ENCODE data around the gene SLC35F1. TPM values are rescaled to one million over a fixed set of nuclear protein-coding genes. Genes with fewer than 3 reads are reported as not detected.

The SLC35F1 gene
- total RNA-seq, 1 donor from 2014 or later, result 4.5 TPM

- no peak for TF ChIP-seq CTCF (IDR thresholded peaks at IDR 0.05; ENCODE audit: unreplicated experiment)
- Mint-ChIP-seq H3K9me3 (ENCODE audit: low read depth) (no peaks in the 10 kb centered on the region), H3K27ac (no peak overlapping the region), H3K4me3 (ENCODE audit: low read depth) (no peak overlapping the region), H3K27me3 (no peaks in the 10 kb centered on the region), H3K4me1 (ENCODE audit: low read depth) (no peaks in the 10 kb centered on the region), H3K36me3 (ENCODE audit: insufficient read depth) (no peaks in the 10 kb centered on the region)
- DNase-seq (ENCODE audit: low spot score, unreplicated experiment), result no peak
These were observed 79.3 kb downstream of the SLC35F1 start for GRCh38 chr6:117986396-117986795.

DNA sequence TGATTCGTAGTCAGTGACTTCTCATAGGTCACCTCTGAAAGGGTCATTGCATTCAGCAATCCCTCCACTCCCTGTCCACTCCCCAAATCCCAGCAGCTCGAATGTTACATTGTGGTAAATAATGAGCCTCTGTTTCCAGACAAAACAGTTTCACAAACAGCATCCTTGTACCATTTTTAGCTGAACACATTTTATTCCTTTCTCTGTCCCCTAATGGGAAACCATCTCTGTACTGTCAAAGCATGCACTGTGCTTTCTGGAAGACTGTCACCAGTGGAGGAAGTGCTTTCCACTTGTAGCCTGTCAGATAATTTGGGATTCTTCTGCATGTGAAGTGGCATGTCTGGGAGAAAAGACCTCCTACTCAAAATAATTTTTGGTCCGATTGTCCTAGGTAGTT lies 82.0 kb downstream of the SLC35F1 start:
- no peaks in the 10 kb centered on the region for H3K4me1 Mint-ChIP-seq (ENCODE audit: low read depth)
- H3K27me3 Mint-ChIP-seq, result no peaks in the 10 kb centered on the region
- no peaks in the 10 kb centered on the region for H3K9me3 Mint-ChIP-seq (ENCODE audit: low read depth)
- no peak overlapping the region for H3K27ac Mint-ChIP-seq
- no peak for DNase-seq (ENCODE audit: low spot score, unreplicated experiment)
- no peak for TF ChIP-seq CTCF (IDR thresholded peaks at IDR 0.05; ENCODE audit: unreplicated experiment)
- H3K4me3 Mint-ChIP-seq (ENCODE audit: low read depth), result no peak overlapping the region
- no peaks in the 10 kb centered on the region for H3K36me3 Mint-ChIP-seq (ENCODE audit: insufficient read depth)

DNA sequence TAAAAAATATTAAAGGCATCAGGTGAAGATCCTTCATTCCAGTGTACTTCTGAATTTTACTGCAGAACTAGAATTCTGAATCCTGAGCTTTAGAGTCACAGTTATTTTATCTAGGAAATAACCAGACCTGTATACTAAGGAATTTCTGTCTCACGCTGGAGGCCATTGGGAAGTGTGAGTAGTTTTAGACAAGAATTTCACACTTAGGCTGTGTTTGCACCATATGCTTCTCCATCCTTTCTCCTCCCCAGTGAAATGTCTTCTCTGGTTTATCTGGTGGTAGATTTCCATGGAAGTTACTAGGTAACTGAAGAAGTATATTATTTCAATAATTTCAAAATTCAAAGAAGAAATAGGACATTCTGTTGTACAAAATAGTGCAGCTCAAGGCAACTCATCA lies 83.1 kb downstream of the SLC35F1 start:
- no peak overlapping the region for H3K4me3 Mint-ChIP-seq (ENCODE audit: low read depth)
- H3K36me3 Mint-ChIP-seq (ENCODE audit: insufficient read depth), result no peaks in the 10 kb centered on the region
- no peak for DNase-seq (ENCODE audit: low spot score, unreplicated experiment)
- no peaks in the 10 kb centered on the region for H3K27me3 Mint-ChIP-seq
- no peak overlapping the region for H3K27ac Mint-ChIP-seq
- no peaks in the 10 kb centered on the region for H3K9me3 Mint-ChIP-seq (ENCODE audit: low read depth)
- no peak for TF ChIP-seq CTCF (IDR thresholded peaks at IDR 0.05; ENCODE audit: unreplicated experiment)
- no peaks in the 10 kb centered on the region for H3K4me1 Mint-ChIP-seq (ENCODE audit: low read depth)

DNA sequence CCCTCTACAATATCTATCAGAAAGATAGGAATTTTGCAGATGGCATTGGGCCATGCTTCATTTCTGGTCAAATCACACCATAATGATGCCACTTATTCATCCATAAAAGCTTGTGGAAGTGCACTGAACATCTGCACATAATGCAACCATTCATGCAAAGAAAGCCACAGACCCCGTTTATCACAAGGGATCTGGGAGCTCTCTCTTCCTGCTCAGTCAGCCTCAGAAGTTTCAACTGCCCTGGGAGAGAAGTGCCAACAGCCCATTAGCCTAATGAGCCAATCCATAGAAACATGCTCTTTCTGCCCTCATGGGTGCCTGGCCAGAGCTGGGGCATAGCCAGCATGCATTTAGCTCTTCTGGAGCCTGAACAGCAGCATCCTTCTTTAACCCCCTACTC lies 85.8 kb downstream of the SLC35F1 start:
- Mint-ChIP-seq H3K27me3 (no peaks in the 10 kb centered on the region), H3K4me3 (ENCODE audit: low read depth) (no peak overlapping the region), H3K9me3 (ENCODE audit: low read depth) (no peaks in the 10 kb centered on the region), H3K27ac (no peak overlapping the region), H3K36me3 (ENCODE audit: insufficient read depth) (no peaks in the 10 kb centered on the region), H3K4me1 (ENCODE audit: low read depth) (no peaks in the 10 kb centered on the region)
- no peak for DNase-seq (ENCODE audit: low spot score, unreplicated experiment)
- no peak for TF ChIP-seq CTCF (IDR thresholded peaks at IDR 0.05; ENCODE audit: unreplicated experiment)

GRCh38 chr6:118012944-118013343 lies 105.9 kb downstream of the SLC35F1 start:
- no peak overlapping the region for H3K4me3 Mint-ChIP-seq (ENCODE audit: low read depth)
- no peak for TF ChIP-seq CTCF (IDR thresholded peaks at IDR 0.05; ENCODE audit: unreplicated experiment)
- no peaks in the 10 kb centered on the region for H3K36me3 Mint-ChIP-seq (ENCODE audit: insufficient read depth)
- no peaks in the 10 kb centered on the region for H3K9me3 Mint-ChIP-seq (ENCODE audit: low read depth)
- no peaks in the 10 kb centered on the region for H3K4me1 Mint-ChIP-seq (ENCODE audit: low read depth)
- DNase-seq (ENCODE audit: low spot score, unreplicated experiment), result no peak
- no peaks in the 10 kb centered on the region for H3K27me3 Mint-ChIP-seq
- no peak overlapping the region for H3K27ac Mint-ChIP-seq

All from progenitor cell of endocrine pancreas (in vitro differentiated cells).